GM12891 (cell line): ENCODE data around the gene SHE. TPM values are rescaled to one million over a fixed set of nuclear protein-coding genes. Genes with fewer than 3 reads are reported as not detected.
A peak's percentile ranks its signal among the peaks of the same experiment; 100 is the strongest.

Source experiments
- DNase-seq: peaks from one replicate; pipeline ENCODE4 v3.0.0; 2011; ENCODE audit warnings: low spot score; ENCODE audit not compliant: insufficient read length
- FAIRE-seq: peaks from 2 replicates; lab custom pipeline; 2011; peaks lifted over from hg19 to GRCh38; lab: Jason Lieb, UNC
- PAX5 ChIP-seq: IDR thresholded peaks from 2 replicates; pipeline ENCODE4 v1.6.1; 2011; ENCODE audit warnings: low read length, moderate library complexity, mild to moderate bottlenecking; ENCODE audit not compliant: insufficient read depth, severe bottlenecking
- POLR2A ChIP-seq: IDR thresholded peaks from 2 replicates; pipeline ENCODE4 v1.6.1; 2011; ENCODE audit warnings: low read depth, low read length, control low read depth
- POLR2AphosphoS5 ChIP-seq: IDR thresholded peaks from 2 replicates; pipeline ENCODE4 v1.6.1; 2011; ENCODE audit warnings: low read depth, low read length, control low read depth
- POU2F2 ChIP-seq: IDR thresholded peaks from 2 replicates; pipeline ENCODE4 v1.6.1; 2011; ENCODE audit warnings: low read depth, mild to moderate bottlenecking, control low read depth, low read length, moderate library complexity
- SPI1 ChIP-seq: IDR thresholded peaks from 2 replicates; pipeline ENCODE4 v1.6.1; 2011; ENCODE audit warnings: low read depth, low read length, control low read depth
- TAF1 ChIP-seq: IDR thresholded peaks from 2 replicates; pipeline ENCODE4 v1.6.1; 2011; ENCODE audit warnings: low read depth, low read length, control low read depth
- polyA plus RNA-seq: library from polyadenylated mRNA; unstranded; fragments of >200 nt; gene quantifications from one replicate; pipeline ENCODE4 v1.2.1, GENCODE V29; 2012; ENCODE audit warnings: low read depth, missing spikeins, inconsistent platforms; ENCODE audit not compliant: missing spikeins

The SHE gene
- polyA plus RNA-seq: 0.01 TPM

DNA sequence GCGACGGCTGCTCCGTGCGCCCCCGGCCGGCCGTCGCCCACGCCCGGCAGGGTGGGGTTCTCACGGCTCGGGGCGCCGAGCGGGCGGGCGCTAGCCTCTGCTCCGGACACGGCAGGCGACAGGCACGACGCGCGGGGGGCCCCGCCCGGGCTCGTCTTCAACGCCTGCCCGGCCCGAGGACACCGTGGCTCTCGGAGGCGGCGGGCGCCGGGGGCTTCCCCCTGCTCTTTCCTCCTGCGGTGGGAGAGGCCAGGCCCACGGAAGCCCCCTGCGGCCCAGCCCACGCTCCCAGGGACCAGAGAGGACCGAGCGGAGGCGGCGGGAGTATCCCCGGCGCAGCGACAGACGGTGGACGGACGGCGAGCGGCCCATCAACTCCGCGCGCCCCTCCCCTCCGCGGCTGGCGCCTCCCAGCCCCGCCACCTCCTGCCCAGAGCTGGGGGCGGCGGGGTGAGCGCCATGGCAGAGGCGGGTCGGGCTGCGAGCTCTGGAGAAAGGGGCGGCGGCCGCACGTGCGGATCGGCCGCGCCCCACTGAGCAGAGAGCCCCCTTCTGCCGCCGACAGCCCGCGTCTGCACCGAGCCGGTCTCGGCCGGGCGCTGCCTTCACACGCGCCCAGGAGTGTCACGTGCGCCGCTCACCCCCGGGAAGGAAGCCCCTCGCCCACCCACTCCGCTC lies at the start of gene SHE, which contains the start of gene TDRD10:
TSS of gene SHE (minus strand) at position 347 of the 678 bp plus-strand sequence. CDS start 386 bp downstream, outside the sequence.
TSS of gene TDRD10 (plus strand) at position 154 of the 678 bp plus-strand sequence. CDS start 4,685 bp downstream, outside the sequence.
- DNase-seq (no peak), FAIRE-seq (no peak)
- TF ChIP-seq POU2F2: no peak
- no peak for TF ChIP-seq TAF1
- TF ChIP-seq POLR2AphosphoS5: no peak
- TF ChIP-seq POLR2A: no peak
- TF ChIP-seq PAX5: no peak
- TF ChIP-seq SPI1: no peak

DNA sequence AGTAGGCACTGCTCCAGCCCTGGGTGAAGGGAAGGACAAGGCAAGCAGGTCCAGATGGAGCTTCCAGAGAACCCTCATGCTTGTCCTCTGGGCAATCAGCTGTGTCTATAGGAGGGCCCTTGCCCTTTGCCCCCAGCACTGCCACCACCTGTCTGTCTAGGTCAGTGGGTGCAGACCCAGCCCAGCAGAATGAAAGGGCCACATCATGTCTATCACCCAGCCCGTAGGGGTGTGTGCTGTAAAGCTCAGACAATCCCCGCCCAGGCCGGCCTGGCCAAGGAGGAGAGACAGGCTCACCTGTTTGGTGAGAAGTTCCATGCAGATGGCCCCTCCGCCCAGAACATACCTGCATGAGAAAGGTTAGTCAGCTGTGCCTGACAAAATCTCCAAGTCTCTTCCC lies 49.3 kb upstream of the SHE start:
- FAIRE-seq (no peak), DNase-seq (no peak)
- TF ChIP-seq PAX5 (no peak), SPI1 (no peak), TAF1 (no peak), POLR2A (no peak), POLR2AphosphoS5 (no peak), POU2F2 (no peak)

DNA sequence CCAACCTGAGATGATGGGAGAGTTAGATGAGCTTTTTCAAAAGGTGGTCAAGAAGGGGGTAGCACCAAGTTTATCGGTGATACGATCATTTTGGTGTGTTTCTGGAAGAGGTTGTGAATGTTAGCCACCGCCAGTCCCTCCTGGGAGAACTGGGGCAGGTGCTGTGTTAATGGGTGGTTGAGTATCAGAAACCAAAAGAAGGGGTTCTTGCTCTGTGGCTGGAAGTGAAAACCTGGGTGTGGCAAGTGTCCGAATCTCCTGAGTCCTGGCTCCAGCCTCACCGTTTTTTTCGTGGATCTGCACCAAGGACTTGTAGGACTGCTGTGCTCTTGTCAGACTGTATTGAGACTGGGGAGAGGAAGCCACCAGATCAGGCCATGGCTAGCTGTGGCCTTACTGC lies 48.4 kb upstream of the SHE start:
- DNase-seq: no peak
- no peak for FAIRE-seq
- no peak for TF ChIP-seq SPI1
- no peak for TF ChIP-seq POLR2A
- no peak for TF ChIP-seq POLR2AphosphoS5

DNA sequence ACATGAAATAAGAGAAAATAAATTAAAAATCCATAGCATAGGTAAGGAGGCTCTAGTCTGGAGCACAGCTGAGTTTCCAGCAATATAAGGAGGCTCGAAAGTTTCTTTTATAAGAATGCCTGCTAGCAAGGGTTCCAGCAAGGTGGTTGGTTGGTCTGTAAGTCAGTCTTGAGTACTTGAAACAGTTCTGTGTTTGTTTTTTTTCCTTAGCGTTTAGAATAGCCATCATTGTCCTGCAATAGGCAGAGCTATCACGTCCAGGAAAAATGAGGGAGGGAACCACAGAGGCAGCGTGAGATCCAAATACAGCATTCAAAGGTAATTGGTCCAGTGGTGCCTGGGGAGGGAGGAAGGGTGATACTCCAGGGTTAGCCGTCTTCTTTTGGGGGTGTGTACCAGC lies 47.9 kb upstream of the SHE start:
- FAIRE-seq (no peak), DNase-seq (no peak)

DNA sequence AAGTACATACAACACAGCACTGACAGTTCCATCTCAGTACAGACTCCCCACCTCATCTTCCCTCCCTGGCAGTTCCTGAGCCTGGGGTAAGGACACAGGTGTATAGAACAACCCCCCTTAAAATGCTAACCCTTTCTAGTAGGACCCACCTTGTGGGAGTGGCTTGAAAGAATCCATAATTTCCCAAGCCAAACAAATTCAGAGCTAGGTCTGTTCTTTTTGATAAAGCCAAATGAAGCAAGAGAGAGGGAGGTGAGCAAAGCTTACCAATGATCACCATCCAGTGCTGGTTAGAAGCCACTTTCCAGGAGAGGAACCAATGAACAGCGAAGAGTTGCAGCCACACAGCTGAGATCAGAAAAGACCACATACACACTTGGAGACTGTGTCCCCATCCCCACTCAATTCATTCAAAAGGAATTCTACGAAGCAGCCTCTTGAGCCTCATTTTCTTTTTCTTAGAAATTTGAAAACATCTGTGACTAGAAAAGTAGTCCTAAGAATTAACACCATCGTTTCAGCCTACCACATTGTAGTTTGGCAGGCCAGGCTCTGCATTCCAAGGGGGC lies 47.1 kb upstream of the SHE start:
- DNase-seq: no peak
- no peak for TF ChIP-seq TAF1
- no peak for TF ChIP-seq SPI1
- TF ChIP-seq POU2F2: no peak
- TF ChIP-seq PAX5: no peak
- TF ChIP-seq POLR2AphosphoS5: no peak
- TF ChIP-seq POLR2A: no peak
- no peak for FAIRE-seq

More for the DNA sequence above, 47.9 kb upstream of the SHE start:
- no peak for TF ChIP-seq PAX5
- TF ChIP-seq POLR2AphosphoS5: no peak
- TF ChIP-seq POU2F2: no peak
- no peak for TF ChIP-seq SPI1
- no peak for TF ChIP-seq TAF1
- no peak for TF ChIP-seq POLR2A

DNA sequence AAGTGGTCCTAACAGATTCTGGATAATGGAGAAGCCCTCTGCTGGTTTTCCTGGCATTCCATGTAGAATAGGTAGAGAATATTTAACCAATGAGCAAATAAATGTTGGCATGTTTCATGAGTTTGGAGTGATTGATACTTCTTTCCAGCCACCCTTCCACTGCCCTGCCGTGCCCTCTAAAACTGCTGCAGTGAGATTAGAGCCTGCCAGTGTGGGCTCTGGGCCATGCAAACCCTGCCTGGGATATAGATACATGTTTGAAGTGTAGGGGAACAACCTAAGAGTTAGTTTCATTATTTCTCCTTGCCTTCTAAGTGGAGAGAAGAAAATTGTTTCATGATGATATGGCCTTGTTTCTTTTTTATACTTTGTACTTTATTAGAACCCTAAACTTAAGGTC lies 45.8 kb upstream of the SHE start:
- FAIRE-seq: no peak
- TF ChIP-seq POLR2AphosphoS5 (no peak), POLR2A (no peak), TAF1 (no peak), SPI1 (no peak), POU2F2 (no peak), PAX5 (no peak)
- DNase-seq: no peak

DNA sequence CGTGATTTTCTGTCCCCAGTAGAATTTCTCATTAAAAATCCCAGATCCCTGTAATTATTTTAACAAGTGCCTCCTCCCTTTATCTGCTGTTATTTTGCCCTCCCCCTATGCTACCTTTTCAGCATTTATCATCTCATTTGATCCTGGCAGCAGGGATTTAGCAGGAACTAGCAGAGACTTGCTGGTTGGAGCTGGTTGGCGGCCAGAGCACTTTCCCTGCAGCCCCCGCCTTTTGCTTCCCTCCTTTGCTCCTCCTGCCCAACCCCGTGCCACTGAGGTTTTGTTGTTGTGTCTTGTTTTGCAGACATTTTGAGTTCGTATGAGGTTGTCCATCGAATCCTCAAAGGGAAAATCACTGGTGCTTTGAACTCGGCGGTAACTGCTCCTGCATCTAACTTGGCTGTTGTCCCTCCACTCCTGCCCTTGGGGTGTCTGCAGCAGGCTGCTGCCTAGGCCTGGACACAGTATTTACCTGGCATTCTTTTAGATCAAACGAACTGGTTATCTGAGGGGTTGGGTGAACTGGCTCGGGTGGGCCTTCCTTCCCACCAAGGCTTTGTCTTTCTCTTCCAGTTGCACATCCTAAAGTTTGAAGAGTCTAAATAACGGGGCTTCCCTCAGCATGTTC lies 45.0 kb upstream of the SHE start:
- FAIRE-seq (no peak), DNase-seq (no peak)
- TF ChIP-seq SPI1 (no peak), TAF1 (no peak), PAX5 (no peak)

DNA sequence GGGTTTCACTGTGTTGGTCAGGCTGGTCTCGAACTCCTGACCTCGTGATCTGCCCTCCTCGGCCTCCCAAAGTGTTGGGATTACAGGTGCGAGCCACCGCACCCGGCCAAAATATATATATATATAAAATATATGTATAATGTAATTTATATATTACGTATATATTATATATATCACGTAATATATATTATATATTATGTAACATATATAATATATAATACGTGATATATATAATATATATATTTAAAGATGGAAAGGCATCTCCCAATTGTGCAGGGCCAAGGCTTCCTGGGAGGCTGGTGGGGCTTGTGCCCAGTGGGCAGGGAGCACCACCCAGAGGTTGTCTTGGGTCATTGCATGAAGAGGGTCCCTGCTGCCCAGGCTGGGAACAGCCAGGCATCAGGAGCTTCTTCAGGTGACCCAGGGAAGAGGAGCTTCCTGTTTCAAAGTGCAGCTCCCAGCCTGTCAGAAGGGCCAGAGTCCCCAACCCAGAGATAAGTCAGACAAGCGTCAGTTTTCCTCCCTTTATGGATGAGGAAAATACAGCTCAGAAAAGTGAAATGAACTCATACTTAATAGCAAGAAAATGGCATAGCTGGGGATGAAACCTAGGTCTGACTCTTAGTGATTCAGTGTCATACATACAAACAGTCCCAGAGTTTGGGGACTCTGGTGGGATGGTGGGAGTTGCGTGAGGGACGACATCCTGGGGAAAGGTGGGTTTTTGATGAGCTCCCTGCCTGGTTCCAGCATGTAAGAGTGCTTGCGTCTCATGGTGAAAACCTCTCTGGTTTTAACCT lies 44.3 kb upstream of the SHE start:
- FAIRE-seq (peak; percentile 86), DNase-seq (peak; percentile 77)
- TF ChIP-seq SPI1: no peak
- no peak for TF ChIP-seq PAX5
- TF ChIP-seq TAF1: no peak
- TF ChIP-seq POLR2A: no peak
- no peak for TF ChIP-seq POLR2AphosphoS5
- TF ChIP-seq POU2F2: no peak

DNA sequence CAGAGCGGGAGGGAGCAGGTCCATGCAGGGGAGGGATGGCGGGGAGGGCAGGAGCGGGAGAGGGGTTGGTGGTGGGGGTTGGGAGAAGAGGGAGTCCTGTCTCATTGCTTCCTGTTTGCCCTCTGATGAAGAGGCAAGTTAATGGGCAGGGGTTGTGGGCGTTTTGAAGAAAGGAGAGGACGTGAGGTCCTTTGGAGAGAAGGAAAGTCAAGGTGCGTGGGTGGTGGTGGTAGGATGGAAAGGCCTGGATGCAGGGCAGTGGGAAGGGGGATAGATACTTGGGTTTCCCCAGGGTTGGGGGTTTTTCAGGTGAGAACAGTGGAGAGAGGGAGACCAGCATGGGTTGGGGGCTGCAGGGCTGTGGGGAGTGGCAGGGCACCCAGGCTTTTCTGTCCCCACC lies 39.0 kb upstream of the SHE start:
- no peak for FAIRE-seq
- DNase-seq: no peak
- no peak for TF ChIP-seq PAX5
- TF ChIP-seq POLR2A: no peak
- no peak for TF ChIP-seq POU2F2
- no peak for TF ChIP-seq POLR2AphosphoS5
- TF ChIP-seq TAF1: no peak
- TF ChIP-seq SPI1: no peak
